SKM-1 treated with dmso at 0.1 percent for 144 hours (cell line): ENCODE measurements around the gene GJB5.

ENCODE experiments used
- DNase-seq: peaks from one replicate; lab custom pipeline; 2025; ENCODE audit not compliant: unreplicated experiment; lab: John Stamatoyannopoulos, UW

GJB5 gene

DNA sequence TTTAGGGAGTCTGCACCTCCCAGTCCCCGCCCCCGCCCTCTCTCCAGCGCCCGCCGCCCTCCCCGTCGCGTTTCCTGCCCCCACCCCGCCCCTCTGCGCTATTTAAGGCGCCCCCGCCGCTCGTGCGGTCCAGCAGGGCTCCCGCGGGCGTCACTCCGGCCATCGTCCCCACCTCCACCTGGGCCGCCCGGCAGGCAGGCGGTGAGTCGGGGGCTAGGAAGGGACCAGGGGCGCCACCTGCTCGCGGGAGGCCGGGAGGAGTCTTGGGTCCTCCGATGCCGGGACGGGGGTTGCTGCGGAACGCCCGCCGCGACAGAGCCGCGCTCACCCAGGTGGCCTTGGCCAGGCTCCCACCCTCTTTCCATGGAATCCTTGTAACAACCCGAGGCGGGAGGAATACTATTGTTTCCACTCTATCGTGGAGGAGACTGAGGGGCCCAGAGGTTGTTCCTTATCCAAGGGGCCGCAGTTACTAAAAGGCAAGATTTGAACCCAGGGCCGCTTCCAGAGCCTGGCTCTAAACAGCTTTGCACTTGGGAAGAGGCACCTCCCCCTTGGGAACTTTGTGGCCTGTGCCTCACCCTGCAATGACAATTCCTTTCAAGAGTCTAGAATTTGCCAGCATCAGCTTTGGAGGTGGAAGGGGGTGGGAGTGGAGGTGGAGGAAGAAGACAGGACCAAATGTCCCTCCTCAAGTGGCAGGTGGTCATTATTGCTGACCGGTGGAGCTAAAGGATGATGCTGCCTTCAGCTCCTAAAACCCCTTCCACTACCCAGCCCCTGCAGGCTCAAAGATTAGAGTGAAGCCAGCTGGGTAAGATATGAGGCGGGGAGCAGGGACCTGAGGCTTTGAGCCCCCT is 38.3 kb downstream of the GJB5 start, which contains the start of gene GJA4:
Gene GJA4, plus strand, starts transcription at position 132 of the 860 bp plus-strand sequence. CDS start 1,215 bp downstream, outside the sequence.
- DNase-seq: no peak

DNA sequence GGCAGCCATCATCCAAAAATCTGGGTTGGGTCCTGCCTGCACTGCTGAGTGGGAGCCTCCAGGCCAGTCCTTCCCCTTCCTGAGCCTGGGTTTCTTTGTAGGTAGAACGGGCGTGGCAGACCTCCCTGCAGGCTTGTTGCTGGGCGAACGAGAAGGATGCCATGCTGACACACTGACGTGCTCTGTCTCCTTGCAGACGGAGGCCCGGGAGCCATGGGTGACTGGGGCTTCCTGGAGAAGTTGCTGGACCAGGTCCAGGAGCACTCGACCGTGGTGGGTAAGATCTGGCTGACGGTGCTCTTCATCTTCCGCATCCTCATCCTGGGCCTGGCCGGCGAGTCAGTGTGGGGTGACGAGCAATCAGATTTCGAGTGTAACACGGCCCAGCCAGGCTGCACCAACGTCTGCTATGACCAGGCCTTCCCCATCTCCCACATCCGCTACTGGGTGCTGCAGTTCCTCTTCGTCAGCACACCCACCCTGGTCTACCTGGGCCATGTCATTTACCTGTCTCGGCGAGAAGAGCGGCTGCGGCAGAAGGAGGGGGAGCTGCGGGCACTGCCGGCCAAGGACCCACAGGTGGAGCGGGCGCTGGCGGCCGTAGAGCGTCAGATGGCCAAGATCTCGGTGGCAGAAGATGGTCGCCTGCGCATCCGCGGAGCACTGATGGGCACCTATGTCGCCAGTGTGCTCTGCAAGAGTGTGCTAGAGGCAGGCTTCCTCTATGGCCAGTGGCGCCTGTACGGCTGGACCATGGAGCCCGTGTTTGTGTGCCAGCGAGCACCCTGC is 39.3 kb downstream of the GJB5 start:
- DNase-seq: no peak

DNA sequence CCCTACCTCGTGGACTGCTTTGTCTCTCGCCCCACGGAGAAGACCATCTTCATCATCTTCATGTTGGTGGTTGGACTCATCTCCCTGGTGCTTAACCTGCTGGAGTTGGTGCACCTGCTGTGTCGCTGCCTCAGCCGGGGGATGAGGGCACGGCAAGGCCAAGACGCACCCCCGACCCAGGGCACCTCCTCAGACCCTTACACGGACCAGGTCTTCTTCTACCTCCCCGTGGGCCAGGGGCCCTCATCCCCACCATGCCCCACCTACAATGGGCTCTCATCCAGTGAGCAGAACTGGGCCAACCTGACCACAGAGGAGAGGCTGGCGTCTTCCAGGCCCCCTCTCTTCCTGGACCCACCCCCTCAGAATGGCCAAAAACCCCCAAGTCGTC is 39.9 kb downstream of the GJB5 start:
- no peak for DNase-seq

DNA sequence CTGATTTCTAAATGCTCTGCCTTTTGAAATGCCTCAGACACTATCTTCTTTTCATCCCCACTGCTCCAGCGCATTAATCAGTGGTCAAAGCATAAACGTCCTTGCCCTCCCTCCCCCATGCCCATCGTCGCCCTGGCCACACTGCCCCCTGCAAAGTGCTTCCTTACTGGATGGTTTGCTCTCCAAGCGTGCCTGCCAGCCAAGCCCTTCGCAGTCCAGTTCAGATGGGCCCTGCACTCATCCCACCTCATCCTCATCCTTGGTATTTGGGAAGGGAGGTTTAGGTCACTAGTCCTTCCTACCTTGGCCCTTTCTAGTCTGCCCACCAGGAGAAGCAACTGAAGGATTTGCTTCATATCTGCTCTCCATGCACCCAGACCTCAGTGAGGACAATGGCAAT is 41.1 kb downstream of the GJB5 start:
- no peak for DNase-seq

DNA sequence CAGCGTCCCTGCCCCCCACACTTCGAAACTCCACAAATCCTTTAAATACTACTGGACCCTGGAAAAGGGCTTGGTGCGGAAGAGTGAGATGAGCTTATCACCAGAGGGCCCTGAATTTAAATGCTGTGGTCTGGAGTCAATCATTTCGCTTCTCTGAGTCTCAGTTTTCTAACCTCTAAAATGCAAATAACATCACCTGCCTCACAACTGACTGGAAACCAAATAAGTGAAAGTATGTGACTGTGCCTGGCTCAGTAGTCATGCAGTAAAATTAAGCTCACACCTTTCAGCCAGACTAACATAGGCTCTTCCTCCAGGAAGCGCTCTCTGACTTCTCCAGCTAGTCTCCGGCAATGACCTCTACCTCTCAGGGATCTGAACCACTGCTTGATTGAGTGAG is 42.1 kb downstream of the GJB5 start:
- DNase-seq: no peak

DNA sequence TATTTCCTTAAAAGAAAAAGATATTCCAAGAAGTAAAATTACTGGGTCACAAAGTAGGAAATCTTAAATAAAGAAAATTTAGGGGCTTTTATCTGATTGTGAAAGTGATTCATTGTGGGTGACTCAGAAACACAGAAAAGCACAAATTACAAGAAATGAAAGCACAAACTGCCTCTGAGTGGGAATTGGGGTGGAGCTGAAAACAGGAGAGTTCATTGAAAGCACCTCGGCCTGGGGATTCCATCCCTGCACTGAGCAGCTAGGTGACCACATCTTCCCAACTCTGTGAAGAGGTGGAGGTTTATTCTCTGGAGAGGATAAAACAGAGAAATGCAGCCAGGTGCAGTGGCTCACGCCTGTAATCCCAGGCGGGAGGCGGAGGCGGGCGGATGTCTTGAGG is 45.4 kb downstream of the GJB5 start:
- DNase-seq: no peak

DNA sequence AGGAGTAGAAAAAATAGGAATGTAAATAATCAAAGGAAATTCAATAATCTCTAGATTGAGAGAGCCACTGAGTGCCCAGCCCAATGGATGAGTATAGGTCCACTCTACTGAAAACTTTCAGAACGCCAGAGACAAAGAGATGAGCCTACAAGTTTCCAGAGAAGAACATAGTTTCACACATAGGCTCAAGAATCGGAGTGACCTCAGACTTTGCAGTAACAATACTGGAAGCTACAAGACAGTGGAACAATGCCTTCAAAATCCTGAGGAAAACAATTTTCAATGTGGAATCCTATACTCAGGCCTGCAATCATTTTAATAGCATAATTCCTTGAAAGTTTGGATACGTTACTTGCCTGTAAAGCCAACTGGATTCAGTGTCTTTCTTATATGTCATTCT is 48.9 kb downstream of the GJB5 start:
- no peak for DNase-seq

DNA sequence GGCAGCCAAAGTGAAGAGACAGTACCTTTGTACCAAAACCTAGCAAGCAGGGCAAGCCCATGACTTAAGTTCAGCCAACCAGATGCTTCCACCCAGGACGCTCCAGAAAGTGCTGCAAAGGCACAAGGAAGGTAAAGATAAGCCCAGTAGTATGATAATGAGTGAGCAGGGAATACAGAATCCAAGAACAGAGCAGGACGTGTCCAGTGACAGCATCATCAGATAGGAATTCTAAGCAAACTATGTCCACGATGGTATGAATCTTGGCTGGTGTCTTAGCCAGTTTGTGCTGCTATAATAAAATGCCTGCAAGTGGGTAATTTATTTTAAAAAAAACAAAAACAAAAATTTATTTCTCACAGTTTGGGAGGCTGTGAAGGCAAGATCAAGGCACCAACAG is 51.5 kb downstream of the GJB5 start:
- no peak for DNase-seq
